ENCODE measurements around the gene CUL9.

CUL9 gene

GRCh38 chr6:43147691-43148477 is 34.1 kb upstream of the CUL9 start:
- Histone ChIP-seq H3K4me1 (ENCODE audit: insufficient read depth, low read length, severe bottlenecking) (peaks cover 9% of the 10 kb centered on the region), H3K27me3 (ENCODE audit: insufficient read depth, low read length) (no peaks in the 10 kb centered on the region), H3K4me3 (ENCODE audit: low read depth, low read length, poor library complexity, severe bottlenecking) (no peak overlapping the region), H3K79me2 (ENCODE audit: insufficient read depth, low read length) (no peaks in the 10 kb centered on the region), H3K4me2 (ENCODE audit: low read length) (no peak overlapping the region), H4K20me1 (ENCODE audit: insufficient read depth, low read length) (no peaks in the 10 kb centered on the region), H2AFZ (ENCODE audit: low read length) (no peak overlapping the region), H3K9me2 (ENCODE audit: low read depth, low read length) (no peaks in the 10 kb centered on the region), H3F3A (ENCODE audit: insufficient read depth, low read length) (no peaks in the 10 kb centered on the region), H3K36me3 (ENCODE audit: insufficient read depth, low read length) (no peaks in the 10 kb centered on the region), H3K9me3 (ENCODE audit: low read length) (no peaks in the 10 kb centered on the region), H3K27ac (ENCODE audit: low read depth, low read length, poor library complexity, severe bottlenecking) (no peak overlapping the region), H3K9ac (ENCODE audit: low read length) (no peak overlapping the region)
- TF ChIP-seq EZH2 (IDR thresholded peaks at IDR 0.05; ENCODE audit: borderline replicate concordance, low read length) (no peak), CTCF (IDR thresholded peaks at IDR 0.05; ENCODE audit: low read length) (no peak)

- Histone ChIP-seq H4K20me1 (ENCODE audit: insufficient read depth, low read length) (no peaks in the 10 kb centered on the region), H3F3A (ENCODE audit: insufficient read depth, low read length) (no peaks in the 10 kb centered on the region), H3K4me1 (ENCODE audit: insufficient read depth, low read length, severe bottlenecking) (no peaks in the 10 kb centered on the region), H3K27ac (ENCODE audit: low read depth, low read length, poor library complexity, severe bottlenecking) (no peak overlapping the region), H3K9ac (ENCODE audit: low read length) (no peak overlapping the region), H3K27me3 (ENCODE audit: insufficient read depth, low read length) (no peaks in the 10 kb centered on the region), H3K4me2 (ENCODE audit: low read length) (no peak overlapping the region), H3K4me3 (ENCODE audit: low read depth, low read length, poor library complexity, severe bottlenecking) (no peak overlapping the region), H3K9me2 (ENCODE audit: low read depth, low read length) (no peaks in the 10 kb centered on the region), H3K36me3 (ENCODE audit: insufficient read depth, low read length) (no peaks in the 10 kb centered on the region), H3K9me3 (ENCODE audit: low read length) (no peaks in the 10 kb centered on the region), H2AFZ (ENCODE audit: low read length) (no peak overlapping the region), H3K79me2 (ENCODE audit: insufficient read depth, low read length) (no peaks in the 10 kb centered on the region)
- TF ChIP-seq EZH2 (IDR thresholded peaks at IDR 0.05; ENCODE audit: borderline replicate concordance, low read length) (no peak), CTCF (IDR thresholded peaks at IDR 0.05; ENCODE audit: low read length) (no peak)
Measured at GRCh38 chr6:43149265-43149664, 32.7 kb upstream of the CUL9 start.

- no peak overlapping the region for H3K4me2 ChIP-seq (ENCODE audit: low read length)
- no peaks in the 10 kb centered on the region for H3K36me3 ChIP-seq (ENCODE audit: insufficient read depth, low read length)
- no peaks in the 10 kb centered on the region for H3F3A ChIP-seq (ENCODE audit: insufficient read depth, low read length)
- H3K27ac ChIP-seq (ENCODE audit: low read depth, low read length, poor library complexity, severe bottlenecking), result no peak overlapping the region
- H3K79me2 ChIP-seq (ENCODE audit: insufficient read depth, low read length), result no peaks in the 10 kb centered on the region
- no peak for TF ChIP-seq CTCF (IDR thresholded peaks at IDR 0.05; ENCODE audit: low read length)
- no peaks in the 10 kb centered on the region for H3K27me3 ChIP-seq (ENCODE audit: insufficient read depth, low read length)
- no peak overlapping the region for H2AFZ ChIP-seq (ENCODE audit: low read length)
- no peak overlapping the region for H3K9ac ChIP-seq (ENCODE audit: low read length)
- no peak overlapping the region for H3K4me3 ChIP-seq (ENCODE audit: low read depth, low read length, poor library complexity, severe bottlenecking)
- no peaks in the 10 kb centered on the region for H4K20me1 ChIP-seq (ENCODE audit: insufficient read depth, low read length)
- no peaks in the 10 kb centered on the region for H3K9me3 ChIP-seq (ENCODE audit: low read length)
- H3K4me1 ChIP-seq (ENCODE audit: insufficient read depth, low read length, severe bottlenecking), result no peaks in the 10 kb centered on the region
- H3K9me2 ChIP-seq (ENCODE audit: low read depth, low read length), result no peaks in the 10 kb centered on the region
Measured at GRCh38 chr6:43150051-43150751, 31.8 kb upstream of the CUL9 start.
